ENCODE data around the gene TMEM225B.
"Not testable (repeated sequence)": the region's sequence is repeated elsewhere in the genome, so short reads cannot be mapped to it uniquely, and the experiment has no call there.

Gene TMEM225B

DNA sequence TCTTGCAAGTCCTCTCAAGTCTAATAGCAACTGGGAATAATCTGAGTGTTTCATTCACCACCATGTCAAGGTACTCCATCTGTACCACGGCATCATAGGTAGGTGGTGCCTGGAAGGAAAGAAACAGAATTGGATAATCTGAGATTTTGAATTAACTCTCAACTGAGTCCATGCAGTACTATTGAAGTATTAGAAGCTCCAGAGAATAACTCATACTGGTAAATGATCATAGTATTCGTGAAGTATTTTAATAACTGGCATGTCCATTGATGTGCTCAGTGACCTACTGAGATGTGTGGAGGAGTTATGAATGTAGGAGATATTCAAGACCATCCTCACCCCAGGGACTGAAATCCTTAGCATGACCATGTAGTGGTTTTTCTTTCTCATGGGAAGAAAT, 54.6 kb downstream of the TMEM225B start:
- Mint-ChIP-seq H3K27me3 (no peaks in the 10 kb centered on the region), H3K27ac (no peak overlapping the region), H3K4me1 (peaks cover 5% of the 10 kb centered on the region), H3K36me3 (peaks cover 52% of the 10 kb centered on the region), H3K4me3 (no peak overlapping the region), H3K9me3 (peaks cover 2% of the 10 kb centered on the region)
- no peak for ATAC-seq

DNA sequence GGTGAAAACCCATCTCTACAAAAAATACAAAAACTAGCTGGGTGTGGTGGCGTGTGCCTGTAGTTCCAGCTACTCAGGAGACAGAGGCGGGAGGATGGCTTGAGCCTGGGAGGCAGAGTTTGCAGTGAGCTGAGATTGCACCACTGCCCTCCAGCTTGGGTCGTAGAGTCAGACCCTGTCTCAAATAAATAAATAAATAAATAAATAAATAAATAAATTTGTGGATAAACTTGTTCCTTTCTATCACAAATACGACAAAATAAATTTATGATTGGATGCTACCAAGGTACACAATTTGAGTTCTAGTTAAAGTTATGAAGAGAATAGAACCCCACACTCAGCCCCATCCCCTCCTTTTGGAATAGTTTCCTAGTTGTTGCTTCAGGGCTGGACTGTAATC, 55.2 kb downstream of the TMEM225B start:
- H3K9me3 Mint-ChIP-seq, H3K27me3 Mint-ChIP-seq, ATAC-seq, H3K4me3 Mint-ChIP-seq, H3K27ac Mint-ChIP-seq, H3K4me1 Mint-ChIP-seq: not testable (repeated sequence)
- peaks cover 50% of the 10 kb centered on the region for H3K36me3 Mint-ChIP-seq

DNA sequence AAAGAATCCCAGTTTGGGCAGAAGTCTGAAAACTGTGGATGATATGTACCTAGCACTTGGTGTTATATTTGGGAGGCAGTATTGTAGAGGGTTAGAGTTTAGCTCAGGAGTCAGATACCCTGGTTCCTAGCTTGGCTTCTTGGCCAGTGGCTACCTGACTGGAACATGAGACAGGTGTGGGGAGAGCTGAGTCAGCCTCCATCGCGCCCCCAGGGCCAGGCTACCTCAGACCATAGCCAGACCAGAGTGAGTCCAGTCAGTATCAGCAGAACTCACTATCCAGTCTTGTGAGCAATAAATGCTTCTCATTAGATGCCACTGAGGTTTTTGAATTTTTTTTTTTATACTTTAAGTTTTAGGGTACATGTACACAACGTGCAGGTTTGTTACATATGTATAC, 55.7 kb downstream of the TMEM225B start:
- no peak overlapping the region for H3K4me3 Mint-ChIP-seq
- no peaks in the 10 kb centered on the region for H3K27me3 Mint-ChIP-seq
- H3K4me1 Mint-ChIP-seq: peaks cover 5% of the 10 kb centered on the region
- ATAC-seq: no peak
- H3K27ac Mint-ChIP-seq: no peak overlapping the region
- H3K36me3 Mint-ChIP-seq: peaks cover 51% of the 10 kb centered on the region
- peaks cover 2% of the 10 kb centered on the region for H3K9me3 Mint-ChIP-seq

DNA sequence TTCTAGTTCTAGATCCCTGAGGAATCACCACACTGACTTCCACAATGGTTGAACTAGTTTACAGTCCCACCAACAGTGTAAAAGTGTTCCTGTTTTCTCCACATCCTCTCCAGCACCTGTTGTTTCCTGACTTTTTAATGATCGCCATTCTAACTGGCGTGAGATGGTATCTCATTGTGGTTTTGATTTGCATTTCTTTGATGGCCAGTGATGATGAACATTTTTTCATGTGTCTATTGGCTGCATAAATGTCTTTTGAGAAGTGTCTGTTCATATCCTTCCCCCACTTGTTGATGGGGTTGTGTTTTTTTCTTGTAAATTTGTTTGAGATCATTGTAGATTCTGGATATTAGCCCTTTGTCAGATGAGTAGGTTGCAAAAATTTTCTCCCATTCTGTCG, 56.6 kb downstream of the TMEM225B start:
- peaks cover 56% of the 10 kb centered on the region for H3K36me3 Mint-ChIP-seq
- H3K27me3 Mint-ChIP-seq, ATAC-seq, H3K27ac Mint-ChIP-seq, H3K4me3 Mint-ChIP-seq, H3K4me1 Mint-ChIP-seq, H3K9me3 Mint-ChIP-seq: not testable (repeated sequence)

DNA sequence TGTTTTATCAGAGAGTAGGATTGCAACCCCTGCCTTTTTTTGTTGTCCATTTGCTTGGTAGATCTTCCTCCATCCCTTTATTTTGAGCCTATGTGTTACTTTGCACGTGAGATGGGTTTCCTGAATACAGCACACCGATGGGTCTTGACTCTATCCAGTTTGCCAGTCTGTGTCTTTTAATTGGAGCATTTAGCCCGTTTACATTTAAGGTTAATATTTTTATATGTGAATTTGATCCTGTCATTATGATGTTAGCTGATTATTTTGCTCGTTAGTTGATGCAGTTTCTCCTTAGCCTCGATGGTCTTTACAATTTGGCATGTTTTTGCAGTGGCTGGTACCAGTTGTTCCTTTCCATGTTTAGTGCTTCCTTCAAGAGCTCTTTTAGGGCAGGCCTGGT, 59.8 kb downstream of the TMEM225B start:
- H3K27ac Mint-ChIP-seq, ATAC-seq, H3K4me1 Mint-ChIP-seq, H3K27me3 Mint-ChIP-seq, H3K4me3 Mint-ChIP-seq, H3K9me3 Mint-ChIP-seq: not testable (repeated sequence)
- peaks cover 59% of the 10 kb centered on the region for H3K36me3 Mint-ChIP-seq
